Measurements from ENCODE around the gene PPP1R14C.

PPP1R14C gene

GRCh38 chr6:150236544-150236943 is 93.7 kb downstream of the PPP1R14C start:
- Histone ChIP-seq H3K36me3 (ENCODE audit: control insufficient read depth in 1 of 2, insufficient read depth in 2 of 2, low read length in 2 of 2) (no peaks in the 10 kb centered on the region), H3K27ac (ENCODE audit: low read depth, low read length) (no peak overlapping the region), H3K79me2 (ENCODE audit: control insufficient read depth, insufficient read depth, low read length, poor library complexity) (no peaks in the 10 kb centered on the region), H2BK12ac (ENCODE audit: low read length) (no peak overlapping the region), H3K18ac (ENCODE audit: low read length) (no peak overlapping the region), H2AK5ac (ENCODE audit: low read length) (no peak overlapping the region), H3K4me2 (ENCODE audit: low read length) (no peak overlapping the region), H3K14ac (ENCODE audit: low read length) (no peak overlapping the region), H3K9me3 (ENCODE audit: insufficient read depth, low read depth, low read length) (peaks cover 4% of the 10 kb centered on the region), H2BK5ac (ENCODE audit: low read depth, low read length, poor library complexity) (no peak overlapping the region), H3K4ac (ENCODE audit: low read depth, low read length) (no peak overlapping the region), H4K12ac (ENCODE audit: low read depth, low read length) (no peak overlapping the region), H3K23ac (ENCODE audit: low read length) (no peak overlapping the region), H3K79me1 (ENCODE audit: low read length) (no peaks in the 10 kb centered on the region), H3K4me3 (ENCODE audit: low read depth, low read length) (no peak overlapping the region), H3K9ac (ENCODE audit: low read length) (no peak overlapping the region), H4K8ac (ENCODE audit: low read depth, low read length) (no peak overlapping the region), H3K4me1 (ENCODE audit: control insufficient read depth in 1 of 2, insufficient read depth in 2 of 2, low read length in 2 of 2) (no peaks in the 10 kb centered on the region), H3K27me3 (ENCODE audit: insufficient read depth, low read length) (no peaks in the 10 kb centered on the region), H2BK120ac (ENCODE audit: insufficient read depth, low read length, poor library complexity) (no peak overlapping the region), H4K91ac (ENCODE audit: low read depth, low read length) (no peak overlapping the region), H2AFZ (ENCODE audit: insufficient read depth, low read length, poor library complexity) (no peak overlapping the region)
- no peak for DNase-seq
- no CpG with 5 or more reads among the region's 9 CpGs for WGBS (ENCODE audit: extremely low coverage, insufficient coverage, insufficient read length)

DNA sequence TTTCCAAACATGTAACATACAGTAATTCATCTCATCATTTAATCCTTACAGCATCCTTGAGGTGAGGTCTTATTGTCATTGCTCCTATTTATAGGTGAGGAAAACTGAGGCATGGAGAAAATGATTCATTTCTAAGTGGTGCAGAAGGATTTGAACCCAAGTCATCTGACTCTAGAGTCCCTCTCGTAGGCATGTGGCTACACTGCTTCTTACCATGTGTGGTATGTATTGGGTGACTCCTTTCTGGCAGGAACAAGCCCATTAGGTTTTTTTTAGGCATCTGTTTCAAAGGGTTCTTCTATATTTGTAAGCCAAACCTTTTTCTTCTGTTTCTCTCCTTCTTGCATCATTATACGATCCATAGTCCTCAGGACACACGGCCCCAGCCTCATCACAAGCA is 94.8 kb downstream of the PPP1R14C start:
- no peaks in the 10 kb centered on the region for H3K79me1 ChIP-seq (ENCODE audit: low read length)
- no peak overlapping the region for H3K14ac ChIP-seq (ENCODE audit: low read length)
- no peak overlapping the region for H4K12ac ChIP-seq (ENCODE audit: low read depth, low read length)
- no peaks in the 10 kb centered on the region for H3K36me3 ChIP-seq (ENCODE audit: control insufficient read depth in 1 of 2, insufficient read depth in 2 of 2, low read length in 2 of 2)
- H2BK12ac ChIP-seq (ENCODE audit: low read length) = no peak overlapping the region
- H3K18ac ChIP-seq (ENCODE audit: low read length) = no peak overlapping the region
- peaks cover 4% of the 10 kb centered on the region for H3K9me3 ChIP-seq (ENCODE audit: insufficient read depth, low read depth, low read length)
- H2AK5ac ChIP-seq (ENCODE audit: low read length) = no peak overlapping the region
- H3K23ac ChIP-seq (ENCODE audit: low read length) = no peak overlapping the region
- H3K9ac ChIP-seq (ENCODE audit: low read length) = no peak overlapping the region
- H3K4me1 ChIP-seq (ENCODE audit: control insufficient read depth in 1 of 2, insufficient read depth in 2 of 2, low read length in 2 of 2) = no peaks in the 10 kb centered on the region
- H2BK120ac ChIP-seq (ENCODE audit: insufficient read depth, low read length, poor library complexity) = no peak overlapping the region
- no peak for DNase-seq
- H3K79me2 ChIP-seq (ENCODE audit: control insufficient read depth, insufficient read depth, low read length, poor library complexity) = no peaks in the 10 kb centered on the region
- no peak overlapping the region for H3K4me3 ChIP-seq (ENCODE audit: low read depth, low read length)
- H3K27ac ChIP-seq (ENCODE audit: low read depth, low read length) = no peak overlapping the region
- H4K91ac ChIP-seq (ENCODE audit: low read depth, low read length) = no peak overlapping the region
- no CpG with 5 or more reads among the region's 3 CpGs for WGBS (ENCODE audit: extremely low coverage, insufficient coverage, insufficient read length)
- H3K27me3 ChIP-seq (ENCODE audit: insufficient read depth, low read length) = no peaks in the 10 kb centered on the region
- H2AFZ ChIP-seq (ENCODE audit: insufficient read depth, low read length, poor library complexity) = no peak overlapping the region
- no peak overlapping the region for H2BK5ac ChIP-seq (ENCODE audit: low read depth, low read length, poor library complexity)
- no peak overlapping the region for H3K4ac ChIP-seq (ENCODE audit: low read depth, low read length)
- H3K4me2 ChIP-seq (ENCODE audit: low read length) = no peak overlapping the region
- H4K8ac ChIP-seq (ENCODE audit: low read depth, low read length) = no peak overlapping the region

DNA sequence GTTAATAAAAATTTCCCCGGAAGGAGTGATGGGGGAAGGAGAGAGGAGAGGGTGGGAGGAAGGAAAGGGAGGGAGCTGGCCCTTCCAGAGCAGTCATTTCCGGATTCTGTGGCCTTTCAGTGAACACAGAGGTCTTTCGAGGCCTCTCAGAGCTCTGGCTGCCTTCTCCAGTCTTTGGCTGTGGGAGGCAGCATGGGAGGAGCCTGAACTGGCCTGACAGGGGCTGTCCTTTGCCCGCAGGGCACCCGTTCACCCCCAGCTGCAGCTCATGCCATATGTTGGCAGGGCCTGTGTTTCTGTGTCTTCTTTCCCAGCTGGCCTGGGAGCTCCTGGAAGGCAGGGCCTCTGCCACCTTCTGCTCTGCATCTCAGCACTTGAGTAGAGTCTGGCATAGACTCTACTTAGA is 95.5 kb downstream of the PPP1R14C start:
- no peak overlapping the region for H2BK5ac ChIP-seq (ENCODE audit: low read depth, low read length, poor library complexity)
- H3K4ac ChIP-seq (ENCODE audit: low read depth, low read length) = no peak overlapping the region
- H3K4me2 ChIP-seq (ENCODE audit: low read length) = no peak overlapping the region
- H3K4me1 ChIP-seq (ENCODE audit: control insufficient read depth in 1 of 2, insufficient read depth in 2 of 2, low read length in 2 of 2) = no peaks in the 10 kb centered on the region
- H3K9me3 ChIP-seq (ENCODE audit: insufficient read depth, low read depth, low read length) = peaks cover 4% of the 10 kb centered on the region
- H3K79me1 ChIP-seq (ENCODE audit: low read length) = no peaks in the 10 kb centered on the region
- no peak overlapping the region for H4K12ac ChIP-seq (ENCODE audit: low read depth, low read length)
- no peak for DNase-seq
- H3K18ac ChIP-seq (ENCODE audit: low read length) = no peak overlapping the region
- H3K9ac ChIP-seq (ENCODE audit: low read length) = no peak overlapping the region
- no peak overlapping the region for H2BK120ac ChIP-seq (ENCODE audit: insufficient read depth, low read length, poor library complexity)
- no peaks in the 10 kb centered on the region for H3K27me3 ChIP-seq (ENCODE audit: insufficient read depth, low read length)
- H3K4me3 ChIP-seq (ENCODE audit: low read depth, low read length) = no peak overlapping the region
- H2AK5ac ChIP-seq (ENCODE audit: low read length) = no peak overlapping the region
- no peak overlapping the region for H4K91ac ChIP-seq (ENCODE audit: low read depth, low read length)
- H4K8ac ChIP-seq (ENCODE audit: low read depth, low read length) = no peak overlapping the region
- no peaks in the 10 kb centered on the region for H3K36me3 ChIP-seq (ENCODE audit: control insufficient read depth in 1 of 2, insufficient read depth in 2 of 2, low read length in 2 of 2)
- no CpG with 5 or more reads among the region's 5 CpGs for WGBS (ENCODE audit: extremely low coverage, insufficient coverage, insufficient read length)
- H3K79me2 ChIP-seq (ENCODE audit: control insufficient read depth, insufficient read depth, low read length, poor library complexity) = no peaks in the 10 kb centered on the region
- no peak overlapping the region for H2AFZ ChIP-seq (ENCODE audit: insufficient read depth, low read length, poor library complexity)
- H2BK12ac ChIP-seq (ENCODE audit: low read length) = no peak overlapping the region
- H3K14ac ChIP-seq (ENCODE audit: low read length) = no peak overlapping the region
- no peak overlapping the region for H3K27ac ChIP-seq (ENCODE audit: low read depth, low read length)
- no peak overlapping the region for H3K23ac ChIP-seq (ENCODE audit: low read length)

GRCh38 chr6:150238846-150239407 is 96.1 kb downstream of the PPP1R14C start:
- H3K9ac ChIP-seq (ENCODE audit: low read length) = no peak overlapping the region
- peaks cover 2% of the 10 kb centered on the region for H3K9me3 ChIP-seq (ENCODE audit: insufficient read depth, low read depth, low read length)
- H3K4me2 ChIP-seq (ENCODE audit: low read length) = no peak overlapping the region
- no peak overlapping the region for H3K27ac ChIP-seq (ENCODE audit: low read depth, low read length)
- no peak overlapping the region for H2BK12ac ChIP-seq (ENCODE audit: low read length)
- H3K18ac ChIP-seq (ENCODE audit: low read length) = no peak overlapping the region
- no peak overlapping the region for H4K91ac ChIP-seq (ENCODE audit: low read depth, low read length)
- H3K79me1 ChIP-seq (ENCODE audit: low read length) = no peaks in the 10 kb centered on the region
- no peak overlapping the region for H4K8ac ChIP-seq (ENCODE audit: low read depth, low read length)
- no peaks in the 10 kb centered on the region for H3K27me3 ChIP-seq (ENCODE audit: insufficient read depth, low read length)
- H2BK120ac ChIP-seq (ENCODE audit: insufficient read depth, low read length, poor library complexity) = no peak overlapping the region
- no CpG with 5 or more reads among the region's 6 CpGs for WGBS (ENCODE audit: extremely low coverage, insufficient coverage, insufficient read length)
- no peak overlapping the region for H4K12ac ChIP-seq (ENCODE audit: low read depth, low read length)
- no peak overlapping the region for H2BK5ac ChIP-seq (ENCODE audit: low read depth, low read length, poor library complexity)
- no peak overlapping the region for H3K14ac ChIP-seq (ENCODE audit: low read length)
- H2AK5ac ChIP-seq (ENCODE audit: low read length) = no peak overlapping the region
- no peak overlapping the region for H3K4me3 ChIP-seq (ENCODE audit: low read depth, low read length)
- no peak for DNase-seq
- H3K4ac ChIP-seq (ENCODE audit: low read depth, low read length) = no peak overlapping the region
- no peak overlapping the region for H3K23ac ChIP-seq (ENCODE audit: low read length)
- H3K4me1 ChIP-seq (ENCODE audit: control insufficient read depth in 1 of 2, insufficient read depth in 2 of 2, low read length in 2 of 2) = no peaks in the 10 kb centered on the region
- H2AFZ ChIP-seq (ENCODE audit: insufficient read depth, low read length, poor library complexity) = no peak overlapping the region
- no peaks in the 10 kb centered on the region for H3K79me2 ChIP-seq (ENCODE audit: control insufficient read depth, insufficient read depth, low read length, poor library complexity)
- no peaks in the 10 kb centered on the region for H3K36me3 ChIP-seq (ENCODE audit: control insufficient read depth in 1 of 2, insufficient read depth in 2 of 2, low read length in 2 of 2)
